Nephron (organoid): Measurements from ENCODE around the gene SNORC.
A peak's percentile ranks its signal among the peaks of the same experiment; 100 is the strongest.

Experiments
- H3K27ac Mint-ChIP-seq, 3 experiments: 2 replicates each; pipeline ENCODE4 v1.8.0; 2020; ENCODE audit warnings: mixed read lengths in 3 of 3, mild to moderate bottlenecking in 2 of 3, moderate library complexity in 1 of 3
- H3K27me3 Mint-ChIP-seq: 2 replicates; pipeline ENCODE4 v1.8.0; 2021; ENCODE audit warnings: low read depth, mild to moderate bottlenecking, moderate library complexity, mixed read lengths
- H3K36me3 Mint-ChIP-seq: 2 replicates; pipeline ENCODE4 v1.8.0; 2020; ENCODE audit warnings: low read depth, mixed read lengths
- H3K4me1 Mint-ChIP-seq: 2 replicates; pipeline ENCODE4 v1.8.0; 2020; ENCODE audit warnings: mixed read lengths
- H3K4me3 Mint-ChIP-seq, 3 experiments: 2 replicates each; pipeline ENCODE4 v1.8.0; 2020; ENCODE audit warnings: mild to moderate bottlenecking in 3 of 3, mixed read lengths in 3 of 3, moderate library complexity in 2 of 3
- H3K9me3 Mint-ChIP-seq: 2 replicates; pipeline ENCODE4 v1.8.0; 2020; ENCODE audit warnings: mixed read lengths
- TF ChIP-seq, protein P1 (sequence below), 3 experiments: fragments of 200-600 bp; sonication (generic); IDR thresholded peaks; one replicate each; pipeline ENCODE4 v1.5.0; 2021; ENCODE audit warnings: antibody characterized with exemption in 3 of 3; ENCODE audit not compliant: unreplicated experiment in 3 of 3

SNORC gene

DNA sequence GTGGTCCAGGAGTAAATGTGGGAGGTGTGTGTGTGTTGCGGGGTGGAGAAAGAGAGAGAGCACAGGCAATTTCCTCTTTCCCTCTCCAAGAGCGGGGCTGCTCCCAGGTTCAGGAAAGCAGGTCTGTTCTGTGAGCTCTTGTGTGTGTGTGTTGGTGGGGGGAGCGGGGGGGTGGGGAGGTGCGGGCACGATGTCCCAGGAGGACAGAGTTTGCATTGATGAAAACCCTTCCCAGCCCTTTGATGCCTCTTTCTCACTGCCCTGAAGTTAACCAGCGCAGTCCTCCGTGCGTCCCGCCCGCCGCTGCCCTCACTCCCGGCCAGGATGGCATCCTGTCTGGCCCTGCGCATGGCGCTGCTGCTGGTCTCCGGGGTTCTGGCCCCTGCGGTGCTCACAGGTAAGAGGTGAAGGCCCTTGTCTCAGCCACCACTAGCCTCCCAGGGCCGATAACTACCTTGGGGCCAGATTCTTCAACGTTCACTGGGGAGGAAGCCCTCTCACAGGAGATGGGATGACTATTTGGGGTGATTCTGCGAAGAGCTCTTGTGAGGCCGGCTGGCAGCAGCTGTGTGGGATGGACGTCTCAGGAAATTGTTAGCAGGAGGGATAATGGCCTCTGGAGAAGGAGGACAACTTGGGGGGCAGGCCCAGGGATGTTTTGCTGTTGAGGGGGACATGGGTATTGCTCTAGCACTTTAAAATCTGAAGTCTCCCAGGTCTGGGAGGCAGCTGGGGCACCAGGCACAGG is at the start of gene SNORC:
Gene SNORC (plus strand): TSS at position 247 of the 748 bp plus-strand sequence. CDS start 78 bp downstream, at position 325.
- Mint-ChIP-seq H3K27me3 (peaks cover 13% of the 10 kb centered on the region), H3K4me1 (no peaks in the 10 kb centered on the region), H3K36me3 (no peaks in the 10 kb centered on the region), H3K4me3 (no peak within 1 kb of the TSS), H3K27ac (no peak within 1 kb of the TSS), H3K9me3 (no peaks in the 10 kb centered on the region)
- TF ChIP-seq, protein P1, sequence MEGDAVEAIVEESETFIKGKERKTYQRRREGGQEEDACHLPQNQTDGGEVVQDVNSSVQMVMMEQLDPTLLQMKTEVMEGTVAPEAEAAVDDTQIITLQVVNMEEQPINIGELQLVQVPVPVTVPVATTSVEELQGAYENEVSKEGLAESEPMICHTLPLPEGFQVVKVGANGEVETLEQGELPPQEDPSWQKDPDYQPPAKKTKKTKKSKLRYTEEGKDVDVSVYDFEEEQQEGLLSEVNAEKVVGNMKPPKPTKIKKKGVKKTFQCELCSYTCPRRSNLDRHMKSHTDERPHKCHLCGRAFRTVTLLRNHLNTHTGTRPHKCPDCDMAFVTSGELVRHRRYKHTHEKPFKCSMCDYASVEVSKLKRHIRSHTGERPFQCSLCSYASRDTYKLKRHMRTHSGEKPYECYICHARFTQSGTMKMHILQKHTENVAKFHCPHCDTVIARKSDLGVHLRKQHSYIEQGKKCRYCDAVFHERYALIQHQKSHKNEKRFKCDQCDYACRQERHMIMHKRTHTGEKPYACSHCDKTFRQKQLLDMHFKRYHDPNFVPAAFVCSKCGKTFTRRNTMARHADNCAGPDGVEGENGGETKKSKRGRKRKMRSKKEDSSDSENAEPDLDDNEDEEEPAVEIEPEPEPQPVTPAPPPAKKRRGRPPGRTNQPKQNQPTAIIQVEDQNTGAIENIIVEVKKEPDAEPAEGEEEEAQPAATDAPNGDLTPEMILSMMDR (IDR thresholded peaks at IDR 0.05; ENCODE audit: unreplicated experiment in 3 of 3) = no peak

- Mint-ChIP-seq H3K36me3 (peaks cover 76% of the 10 kb centered on the region), H3K9me3 (no peaks in the 10 kb centered on the region), H3K27ac (no peak overlapping the region), H3K4me1 (no peaks in the 10 kb centered on the region), H3K27me3 (no peaks in the 10 kb centered on the region), H3K4me3 (no peak overlapping the region)
- TF ChIP-seq, protein P1 (IDR thresholded peaks at IDR 0.05; ENCODE audit: unreplicated experiment in 3 of 3) = no peak
Observed at GRCh38 chr2:232829988-232830387, 40.1 kb upstream of the SNORC start.

DNA sequence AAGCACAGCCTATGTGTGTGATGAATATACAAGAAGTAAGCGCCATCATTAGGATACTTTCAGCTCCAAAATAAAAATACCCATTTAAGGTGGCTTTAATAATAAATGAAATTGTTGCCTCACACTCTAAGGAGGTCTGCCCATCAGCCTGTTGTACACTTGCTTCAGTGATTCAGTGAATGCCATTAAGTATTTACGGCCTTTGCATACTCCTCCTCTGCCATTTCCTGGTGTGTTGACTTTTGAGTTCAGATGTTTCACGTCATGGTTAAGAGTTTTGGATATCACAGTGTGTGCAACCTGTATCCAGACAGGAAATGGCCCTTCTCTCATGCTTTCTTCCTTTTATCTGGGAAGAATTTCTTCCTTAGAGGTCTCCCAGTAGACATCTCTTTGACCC is 38.6 kb upstream of the SNORC start:
- Mint-ChIP-seq H3K4me1 (peaks cover 5% of the 10 kb centered on the region), H3K27me3 (no peaks in the 10 kb centered on the region), H3K36me3 (peaks cover 70% of the 10 kb centered on the region), H3K4me3 (no peak overlapping the region), H3K27ac (peak overlapping the region in 1 of 3 experiments; percentile 51), H3K9me3 (no peaks in the 10 kb centered on the region)
- TF ChIP-seq, protein P1 (IDR thresholded peaks at IDR 0.05; ENCODE audit: unreplicated experiment in 3 of 3) = no peak

DNA sequence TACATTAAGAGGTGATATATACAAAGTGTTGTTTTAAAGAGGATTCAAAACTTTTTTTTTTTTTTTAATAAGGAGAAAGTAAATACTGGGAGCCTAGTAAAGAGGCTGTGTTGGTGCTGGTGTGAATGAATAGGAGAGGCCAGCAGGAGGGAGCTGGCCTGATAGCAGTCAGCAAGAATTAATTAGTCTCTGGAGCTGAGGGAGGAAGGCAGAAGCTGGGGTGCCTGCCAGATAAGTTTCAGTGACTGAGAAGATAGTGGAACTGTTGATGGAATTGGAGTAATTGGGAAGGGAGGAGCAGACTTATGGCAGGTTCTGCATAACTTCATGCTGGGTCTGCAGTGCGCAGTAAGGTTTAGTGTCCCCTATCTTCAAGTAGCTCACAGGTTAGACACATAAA is 36.2 kb upstream of the SNORC start:
- Mint-ChIP-seq H3K4me3 (no peak overlapping the region), H3K27ac (peak overlapping the region in 2 of 3 experiments; percentile 26 to 74), H3K4me1 (peaks cover 8% of the 10 kb centered on the region), H3K27me3 (no peaks in the 10 kb centered on the region), H3K36me3 (peaks cover 80% of the 10 kb centered on the region), H3K9me3 (no peaks in the 10 kb centered on the region)
- TF ChIP-seq, protein P1 (IDR thresholded peaks at IDR 0.05; ENCODE audit: unreplicated experiment in 3 of 3) = no peak

- Mint-ChIP-seq H3K4me3 (no peak overlapping the region), H3K36me3 (peaks cover 79% of the 10 kb centered on the region), H3K9me3 (no peaks in the 10 kb centered on the region)
Observed at GRCh38 chr2:232835687-232836208, 34.3 kb upstream of the SNORC start.

More at GRCh38 chr2:232835687-232836208, 34.3 kb upstream of the SNORC start:
- H3K27ac Mint-ChIP-seq = no peak overlapping the region
- H3K27me3 Mint-ChIP-seq = no peaks in the 10 kb centered on the region
- TF ChIP-seq, protein P1 (IDR thresholded peaks at IDR 0.05; ENCODE audit: unreplicated experiment in 3 of 3) = no peak
- H3K4me1 Mint-ChIP-seq = peaks cover 8% of the 10 kb centered on the region
